HG03045 (cell line): Measurements from ENCODE around the gene ITGB5.
"Not testable (repeated sequence)": the region's sequence is repeated elsewhere in the genome, so short reads cannot be mapped to it uniquely, and the experiment has no call there.

Source experiments
- ATAC-seq: cut with Tn5 transposase; IDR thresholded peaks from one replicate; pipeline ENCODE4 v1.9.1; 2021; ENCODE audit warnings: mild to moderate bottlenecking, moderate library complexity; ENCODE audit not compliant: unreplicated experiment

Gene ITGB5

GRCh38 chr3:124759666-124760401 is 127.3 kb downstream of the ITGB5 start:
- no peak for ATAC-seq

GRCh38 chr3:124758851-124759635 is 128.1 kb downstream of the ITGB5 start:
- no peak for ATAC-seq

GRCh38 chr3:124757926-124758325 is 129.2 kb downstream of the ITGB5 start:
- ATAC-seq: not testable (repeated sequence)

- ATAC-seq: no peak
These were observed 135.1 kb downstream of the ITGB5 start for GRCh38 chr3:124752051-124752450.

- ATAC-seq: no peak
These were observed 135.7 kb downstream of the ITGB5 start for GRCh38 chr3:124751501-124751900.

- not testable (repeated sequence) for ATAC-seq
These were observed 137.3 kb downstream of the ITGB5 start for GRCh38 chr3:124749877-124750276.

GRCh38 chr3:124748560-124749198 is 138.5 kb downstream of the ITGB5 start:
- no peak for ATAC-seq

- ATAC-seq: no peak
These were observed 139.8 kb downstream of the ITGB5 start for GRCh38 chr3:124747111-124747981.

- no peak for ATAC-seq
These were observed 141.4 kb downstream of the ITGB5 start for GRCh38 chr3:124745756-124746155.

GRCh38 chr3:124741027-124741426 is 146.1 kb downstream of the ITGB5 start:
- ATAC-seq: no peak

- ATAC-seq: no peak
These were observed 155.4 kb downstream of the ITGB5 start for GRCh38 chr3:124731760-124732159.

- no peak for ATAC-seq
These were observed 156.2 kb downstream of the ITGB5 start for GRCh38 chr3:124730941-124731297.

GRCh38 chr3:124730129-124730940 is 156.8 kb downstream of the ITGB5 start, which contains the start of gene UMPS:
Gene UMPS, plus strand, starts transcription at chr3:124730452. Its CDS starts 20 bp downstream, at chr3:124730472.
- ATAC-seq: peak; percentile 95

- no peak for ATAC-seq
These were observed 164.6 kb downstream of the ITGB5 start for GRCh38 chr3:124722589-124722988.

GRCh38 chr3:124714223-124714853 is 172.8 kb downstream of the ITGB5 start:
- no peak for ATAC-seq
